ENCODE results near the gene KLRC1.

- no peak for TF ChIP-seq GATA2 (IDR thresholded peaks at IDR 0.05; ENCODE audit: low read depth, low read length)
- TF ChIP-seq GATA3 (IDR thresholded peaks at IDR 0.05; ENCODE audit: low read depth, low read length), result no peak
Observed at GRCh38 chr12:10400829-10401228, 52.3 kb downstream of the KLRC1 start.
